HG03066 (cell line): ENCODE measurements around the gene FEM1B.

Source experiments
- ATAC-seq: cut with Tn5 transposase; IDR thresholded peaks from one replicate; pipeline ENCODE4 v1.9.1; 2021; ENCODE audit warnings: low read depth; ENCODE audit not compliant: unreplicated experiment

The FEM1B gene

DNA sequence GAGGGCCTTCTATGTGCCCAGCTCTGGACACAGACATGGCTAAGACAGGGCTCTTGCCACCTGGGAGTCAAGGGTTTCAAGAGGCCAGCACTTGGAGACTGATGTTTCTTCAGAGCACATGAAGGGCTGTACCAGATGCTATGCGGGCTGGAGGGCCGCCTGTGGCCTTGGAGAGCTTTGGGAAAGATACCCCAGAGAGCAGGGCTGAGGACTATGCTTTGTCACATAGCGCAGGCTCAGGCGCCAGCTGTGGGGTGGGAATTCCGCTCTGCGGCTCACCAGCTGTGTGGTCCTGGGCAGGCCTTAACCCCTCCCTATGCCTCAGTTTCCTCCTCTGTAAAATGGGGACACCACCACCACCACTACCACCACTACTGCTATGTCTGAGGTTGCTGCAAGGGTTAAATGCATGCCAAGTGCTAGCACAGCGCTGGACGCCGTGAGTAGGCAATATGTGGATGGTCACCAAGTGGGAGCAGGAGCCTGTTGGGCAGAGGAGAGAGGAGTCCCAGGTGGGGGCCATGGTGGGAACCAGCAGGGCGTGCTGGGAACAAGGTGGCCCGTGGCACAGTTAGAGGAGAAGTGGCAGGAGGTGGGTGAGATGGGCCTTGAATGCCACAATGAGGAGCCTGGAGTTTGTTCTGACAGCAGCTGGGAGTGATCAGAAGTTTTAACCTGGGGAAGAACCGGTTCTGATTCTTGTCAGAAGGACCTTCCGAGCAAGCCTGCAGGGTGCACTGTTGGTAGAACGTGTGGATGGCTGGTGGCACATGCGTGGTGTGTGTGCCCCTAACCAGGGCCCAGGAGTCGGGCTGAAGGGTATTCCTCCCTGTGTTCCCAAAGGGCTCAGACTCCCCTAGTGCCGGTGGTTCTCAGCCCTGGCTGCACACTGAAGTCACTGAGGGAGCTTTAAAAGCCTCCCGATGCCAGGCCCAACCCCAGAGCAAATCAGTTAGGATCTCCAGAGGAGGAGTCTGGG is 41.7 kb downstream of the FEM1B start:
- ATAC-seq, result no peak

DNA sequence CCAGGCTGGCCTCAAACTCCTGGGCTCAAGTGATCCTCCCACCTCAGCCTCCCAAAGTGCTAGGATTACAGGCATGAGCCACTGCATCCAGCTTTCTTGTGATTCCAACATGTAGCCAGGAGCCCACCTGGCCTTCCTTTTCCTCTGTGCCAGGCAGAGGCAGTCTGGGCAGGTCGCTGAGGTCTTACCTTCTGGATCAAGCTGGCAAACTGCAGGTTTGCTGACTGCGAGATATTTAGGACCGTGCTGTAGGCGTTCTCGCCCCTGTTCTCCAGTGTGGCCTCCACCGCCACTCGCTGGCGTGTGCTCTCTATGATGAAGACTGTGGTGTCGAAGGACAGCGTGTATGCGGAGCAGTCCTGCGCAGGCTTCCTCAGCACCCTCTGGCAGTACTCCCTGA is 42.5 kb downstream of the FEM1B start:
- ATAC-seq, result no peak

DNA sequence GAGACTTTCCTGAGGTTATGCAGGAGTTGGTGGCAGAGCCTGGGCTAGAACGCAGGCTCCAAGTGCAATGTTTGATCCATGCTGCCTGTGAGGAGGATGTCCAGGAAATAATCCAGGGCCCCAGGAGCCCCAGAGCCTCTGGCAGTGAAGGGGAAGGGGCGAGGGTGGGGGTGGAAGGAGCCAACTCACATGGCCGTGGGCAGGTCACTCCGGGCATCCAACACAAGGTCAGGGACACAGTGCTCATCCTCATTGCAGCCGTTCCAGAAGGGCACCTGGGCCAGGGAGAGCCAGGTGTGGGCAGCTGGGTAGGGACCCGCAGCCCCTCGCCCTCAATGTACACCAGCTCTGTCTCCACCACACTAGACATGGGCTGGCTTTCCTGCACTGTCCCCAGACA is 43.7 kb downstream of the FEM1B start:
- ATAC-seq, result no peak

DNA sequence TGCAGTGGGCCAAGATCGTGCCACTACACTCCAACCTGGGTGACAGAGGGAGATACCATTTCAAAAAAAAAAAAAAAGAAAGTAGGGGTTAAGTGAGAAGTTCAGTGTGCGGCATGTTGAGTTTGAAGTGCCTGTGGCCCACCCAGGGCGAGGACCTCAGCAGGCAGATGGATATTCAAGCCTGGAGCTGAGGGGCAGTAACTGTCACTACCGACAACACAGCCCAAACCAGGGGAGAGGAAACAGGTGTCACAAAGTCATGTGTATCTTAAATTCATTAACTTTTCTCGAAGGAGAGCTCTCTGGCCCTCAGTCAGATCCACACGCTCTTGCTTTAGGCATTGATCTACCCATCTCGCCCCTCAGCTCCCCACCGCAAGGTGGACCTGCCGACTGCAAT is 45.3 kb downstream of the FEM1B start:
- ATAC-seq, result no peak

DNA sequence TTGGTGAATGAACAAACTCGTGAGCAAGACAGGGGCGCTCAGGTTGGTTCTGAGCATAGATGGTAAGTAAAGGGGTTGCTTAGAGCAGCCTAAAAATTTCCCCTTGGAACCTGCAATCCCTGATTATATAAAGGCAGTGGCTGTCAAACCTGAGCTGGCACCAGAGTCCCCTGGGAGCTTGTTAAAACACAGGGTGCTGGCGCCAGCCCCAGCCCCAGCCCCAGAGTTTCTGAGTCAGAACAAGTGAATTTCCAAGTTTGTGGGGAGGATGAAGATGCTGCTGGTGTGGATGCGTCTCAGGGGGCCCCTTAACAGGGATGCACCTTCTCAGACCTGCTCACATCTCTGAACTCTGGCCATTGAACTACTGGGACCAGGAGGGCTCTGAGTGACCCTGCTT is 48.2 kb downstream of the FEM1B start:
- ATAC-seq, result no peak

DNA sequence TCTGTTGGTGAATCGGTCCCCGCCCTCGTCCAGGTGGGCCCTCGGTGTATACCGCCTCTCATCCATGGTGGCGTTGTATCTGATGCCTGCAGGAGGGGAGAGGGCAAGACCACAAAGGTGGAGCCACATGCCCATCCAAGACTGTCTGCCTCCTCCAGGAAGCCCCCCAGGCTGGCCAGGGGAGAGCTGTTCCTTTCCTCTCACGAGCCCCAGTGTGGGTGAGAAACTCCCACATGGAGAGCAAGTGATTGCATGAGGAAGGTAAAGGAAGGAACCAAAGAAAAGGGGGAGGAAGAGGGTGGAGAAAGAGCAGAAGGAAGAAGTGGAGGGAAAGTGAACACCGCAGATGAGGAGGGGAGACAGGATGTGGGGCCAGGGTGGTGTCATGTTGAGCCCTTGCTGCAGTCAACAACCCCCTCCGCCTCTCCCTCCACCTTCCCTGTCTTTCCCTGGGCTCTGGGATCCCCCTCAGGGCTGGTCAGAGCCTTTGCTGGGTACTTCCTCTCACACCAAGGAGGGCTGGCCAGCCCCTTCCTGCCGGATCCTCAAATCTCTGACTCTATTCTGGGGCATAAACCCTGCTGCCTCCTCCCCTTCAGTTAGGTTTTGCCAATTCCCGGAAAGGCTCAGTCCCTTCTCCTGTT is 49.3 kb downstream of the FEM1B start:
- ATAC-seq, result no peak

DNA sequence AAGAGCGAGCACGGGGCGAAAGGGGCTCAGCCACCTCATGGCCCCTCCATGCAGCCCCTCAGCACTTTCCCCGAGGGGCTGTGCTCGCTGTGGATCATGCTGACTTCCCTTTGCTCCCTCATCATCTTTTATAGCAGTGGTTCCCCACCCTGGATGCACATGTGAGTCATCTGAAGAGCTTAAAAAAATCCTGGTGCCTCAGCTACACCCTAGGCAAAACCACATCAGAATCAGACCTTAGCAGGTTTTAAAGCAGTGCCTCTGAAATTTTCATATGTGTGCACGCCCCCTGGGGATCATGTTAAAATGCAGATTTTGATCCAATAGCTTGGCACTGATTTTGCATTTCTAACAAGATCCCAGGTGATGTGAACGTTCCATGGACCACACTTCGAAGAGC is 50.9 kb downstream of the FEM1B start:
- no peak for ATAC-seq

DNA sequence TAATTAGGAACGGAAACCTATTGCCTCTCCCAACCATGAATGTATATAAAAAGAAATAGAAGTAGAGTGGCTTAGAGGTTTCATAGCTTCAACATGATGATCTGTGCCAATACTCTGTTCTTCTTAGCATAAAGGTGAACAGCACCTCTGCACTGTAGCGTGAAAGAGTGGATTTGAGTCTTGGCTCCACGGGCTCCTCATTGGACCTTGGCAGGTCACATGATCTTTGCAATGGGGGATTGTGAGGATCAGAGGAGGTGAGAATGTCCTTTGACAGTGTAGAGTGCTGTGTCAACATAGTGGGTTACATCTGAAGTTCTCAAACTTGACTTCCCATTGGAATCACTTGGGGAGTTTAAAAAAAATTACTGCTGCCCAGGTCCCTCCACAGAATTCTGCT is 51.4 kb downstream of the FEM1B start:
- no peak for ATAC-seq

DNA sequence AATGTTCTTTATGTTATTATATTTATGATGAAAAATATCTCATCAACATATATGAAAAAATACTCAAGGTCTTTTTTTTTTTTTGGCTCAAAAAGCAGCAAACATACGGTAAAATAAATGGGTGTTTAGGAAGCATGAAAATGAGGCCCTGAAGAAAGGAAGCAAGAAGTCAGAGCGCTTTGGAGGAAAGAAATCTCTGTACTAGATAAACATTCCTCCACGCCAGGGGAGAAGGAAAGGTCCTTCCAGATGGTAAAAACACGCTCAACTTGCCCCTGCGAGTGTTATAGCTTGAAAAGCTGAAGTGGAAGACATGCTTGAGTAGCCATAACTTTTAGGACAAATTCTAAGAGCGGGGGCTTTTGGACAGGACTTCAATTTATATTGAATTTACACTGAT is 52.9 kb downstream of the FEM1B start:
- ATAC-seq, result no peak

DNA sequence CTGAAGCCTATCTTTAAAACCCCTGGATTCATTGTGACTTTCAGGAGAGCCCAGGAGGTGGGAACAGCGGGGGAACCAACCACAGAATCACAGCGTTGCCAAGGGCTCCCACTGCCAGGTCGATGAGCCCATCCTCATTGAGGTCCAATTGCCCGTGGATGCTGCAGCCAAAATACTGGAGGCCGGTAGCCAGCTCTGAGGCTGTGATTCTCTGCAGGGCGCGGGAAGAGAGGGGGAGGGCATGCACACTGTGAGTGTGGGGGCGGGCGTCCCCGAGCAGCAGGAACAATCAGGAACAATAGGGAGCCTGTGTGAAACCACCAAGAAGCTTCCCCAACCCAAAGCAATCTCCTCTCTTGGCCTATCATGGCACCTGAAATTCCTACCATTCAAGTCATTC is 53.4 kb downstream of the FEM1B start:
- ATAC-seq, result no peak

DNA sequence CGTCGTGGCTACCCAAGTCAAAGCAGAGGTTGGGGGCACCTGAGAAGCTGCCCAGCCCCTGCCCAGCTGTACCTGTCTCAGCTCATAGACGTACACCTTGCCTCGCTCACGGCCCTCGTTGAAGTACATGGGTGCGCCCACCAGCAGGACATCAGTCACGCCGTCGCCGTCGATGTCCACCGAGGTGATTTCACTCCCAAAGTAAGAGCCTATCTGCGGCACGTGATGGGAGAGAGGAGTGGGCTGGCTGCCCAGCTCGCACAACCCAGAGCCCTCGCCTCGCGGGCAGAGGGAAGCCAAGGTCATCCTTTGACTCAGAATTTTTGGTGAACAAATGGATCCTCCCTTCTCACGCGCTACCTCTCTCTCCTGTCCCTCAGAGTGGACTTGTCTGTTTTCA is 54.7 kb downstream of the FEM1B start:
- no peak for ATAC-seq

DNA sequence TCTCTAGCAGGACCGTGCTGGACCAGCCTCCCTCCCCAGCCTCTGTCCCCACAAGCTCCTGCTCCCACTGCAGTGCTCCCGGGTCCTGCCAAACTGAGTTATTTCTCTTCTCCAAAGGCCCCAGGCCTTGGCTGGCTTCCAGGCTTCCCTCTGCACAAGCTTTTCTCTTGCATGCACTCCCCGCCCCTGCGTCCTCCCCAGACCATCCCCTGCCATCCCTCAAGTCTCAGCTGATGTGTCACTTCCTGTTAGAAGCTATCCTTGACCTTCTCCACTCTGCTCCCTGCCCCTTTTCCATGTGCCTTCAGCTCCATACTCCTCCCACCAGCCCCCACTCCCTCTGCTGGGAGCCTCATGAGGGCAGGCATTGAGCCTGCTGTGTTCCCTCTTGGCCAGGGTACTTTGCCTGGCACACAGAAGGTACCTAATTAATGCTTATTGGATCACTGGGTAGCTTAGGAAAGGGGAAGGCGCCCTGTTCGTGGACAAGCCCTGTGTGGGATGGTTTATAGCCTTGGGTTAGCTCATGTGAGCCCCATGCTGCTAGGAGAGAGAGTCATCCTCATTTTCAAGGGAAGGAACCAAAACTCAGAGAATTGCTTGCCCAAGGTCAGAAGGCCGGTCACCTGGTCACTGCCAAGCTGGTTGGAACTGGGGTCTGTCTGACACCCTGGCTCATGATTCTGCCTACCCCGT is 56.4 kb downstream of the FEM1B start:
- no peak for ATAC-seq

DNA sequence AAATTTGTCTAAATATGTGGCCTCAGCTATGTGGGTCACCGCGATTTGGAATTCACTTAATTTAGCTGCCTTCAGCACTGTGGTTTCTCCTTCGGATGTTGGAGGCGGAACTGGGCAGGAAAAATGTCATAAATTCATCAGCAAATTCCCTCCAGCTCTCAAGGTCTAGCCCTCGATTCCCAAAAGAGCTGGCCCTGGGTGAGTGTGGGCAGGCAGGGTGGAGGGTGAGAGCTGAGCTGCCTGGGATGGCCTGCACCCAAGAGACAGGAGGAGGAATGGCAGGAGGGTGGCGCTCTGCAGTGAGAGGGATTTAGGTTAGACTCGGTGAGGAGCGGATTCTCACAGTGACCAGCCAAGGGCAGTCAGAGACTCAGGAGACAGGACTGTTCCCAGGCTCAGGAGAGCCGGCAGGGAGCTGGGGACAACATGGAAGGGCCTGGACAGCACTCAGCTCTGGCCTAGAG is 57.1 kb downstream of the FEM1B start:
- ATAC-seq, result no peak

DNA sequence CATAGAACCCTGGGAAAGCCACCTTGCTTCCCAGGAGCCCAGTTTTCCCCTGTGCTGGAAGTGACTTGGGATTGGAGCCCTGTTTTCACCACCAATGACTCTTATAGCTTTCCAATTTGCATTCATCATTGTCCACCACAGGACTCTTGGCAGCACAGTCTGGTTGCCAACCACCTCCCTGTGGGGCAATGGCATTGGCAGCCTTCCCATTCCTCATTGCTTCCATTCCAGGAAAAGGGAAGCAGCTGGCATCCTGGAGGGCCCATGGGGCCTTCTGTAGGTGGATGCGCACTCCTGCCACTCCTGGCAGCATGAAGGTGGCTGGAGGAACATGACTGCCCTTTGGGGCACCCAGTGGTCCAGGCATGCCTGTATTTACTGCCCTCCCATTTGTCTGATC is 57.7 kb downstream of the FEM1B start:
- no peak for ATAC-seq

DNA sequence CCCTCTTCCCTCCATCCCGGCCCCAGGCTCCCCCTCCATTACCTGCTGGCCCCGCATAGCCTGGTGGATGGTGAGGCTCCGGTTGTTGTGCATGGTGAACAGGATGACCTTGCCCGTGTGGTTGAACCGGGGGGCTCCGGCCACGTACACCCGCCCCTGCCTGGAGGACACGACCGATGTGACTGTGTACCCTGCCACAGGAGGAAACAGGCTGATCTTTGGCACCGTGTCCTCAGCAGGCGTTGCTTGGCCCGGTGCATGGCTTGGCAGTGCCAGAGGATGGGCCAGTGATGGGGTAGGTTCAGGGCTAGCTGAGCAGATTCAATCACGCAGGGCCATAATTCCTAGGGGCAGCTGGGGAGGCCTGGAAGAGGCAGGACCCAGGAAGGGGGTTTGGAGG is 58.1 kb downstream of the FEM1B start:
- no peak for ATAC-seq

DNA sequence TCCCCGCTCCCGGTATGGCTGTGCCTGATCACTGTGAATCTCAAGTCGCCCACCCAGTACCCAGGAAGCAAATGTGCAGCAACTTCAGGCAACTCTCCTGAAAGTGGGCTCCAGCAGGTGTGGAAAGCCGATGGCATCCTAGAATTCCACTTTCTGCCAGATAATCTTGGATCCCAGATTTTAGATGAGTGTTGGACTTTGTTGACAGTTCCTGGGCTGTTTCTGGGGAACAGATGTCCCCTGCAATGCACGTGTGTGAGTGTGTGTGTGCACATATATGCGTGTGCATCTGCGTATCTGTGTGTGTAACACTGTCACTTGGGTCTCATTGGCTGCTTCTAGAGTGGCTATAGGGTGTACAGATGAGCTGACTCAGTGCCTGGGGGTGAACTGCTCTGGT is 59.0 kb downstream of the FEM1B start:
- no peak for ATAC-seq

DNA sequence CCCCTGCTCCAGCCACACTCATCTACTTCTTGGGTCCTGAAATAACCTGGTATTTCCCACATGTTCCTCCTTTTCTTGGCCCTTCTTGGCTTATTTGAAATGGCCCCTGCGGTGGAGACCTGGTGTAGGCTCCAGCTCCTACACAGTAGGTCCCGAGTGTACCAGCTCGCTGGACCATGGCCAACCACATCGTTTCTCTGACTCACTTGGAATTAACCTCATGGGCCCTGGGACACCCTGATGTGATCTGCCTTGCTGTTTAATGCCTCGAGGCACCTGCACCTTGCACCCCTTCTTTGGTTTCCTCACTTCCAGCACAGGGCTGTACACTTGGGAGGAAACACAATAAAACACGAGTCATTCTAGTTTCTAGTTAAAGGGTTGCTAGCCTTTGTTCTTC is 60.3 kb downstream of the FEM1B start:
- no peak for ATAC-seq

DNA sequence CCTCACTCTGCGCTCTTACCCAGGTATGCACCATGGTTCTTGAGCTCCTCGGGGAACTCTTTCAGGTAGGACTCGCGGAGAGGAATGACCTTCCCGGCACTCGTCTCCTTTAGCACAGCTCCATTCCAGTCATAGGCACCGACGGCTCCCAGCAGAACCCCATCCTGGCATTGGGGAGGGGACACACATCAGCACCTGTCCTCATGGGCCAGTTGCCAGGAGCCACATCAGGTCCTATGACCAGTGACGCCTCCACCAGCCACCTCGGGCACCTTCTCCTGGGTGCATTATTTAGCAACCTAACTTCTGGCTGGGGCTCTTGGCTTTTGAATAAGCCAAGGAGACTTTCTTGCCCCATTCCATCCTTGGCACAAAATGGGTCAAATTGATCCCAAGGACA is 61.9 kb downstream of the FEM1B start:
- no peak for ATAC-seq

DNA sequence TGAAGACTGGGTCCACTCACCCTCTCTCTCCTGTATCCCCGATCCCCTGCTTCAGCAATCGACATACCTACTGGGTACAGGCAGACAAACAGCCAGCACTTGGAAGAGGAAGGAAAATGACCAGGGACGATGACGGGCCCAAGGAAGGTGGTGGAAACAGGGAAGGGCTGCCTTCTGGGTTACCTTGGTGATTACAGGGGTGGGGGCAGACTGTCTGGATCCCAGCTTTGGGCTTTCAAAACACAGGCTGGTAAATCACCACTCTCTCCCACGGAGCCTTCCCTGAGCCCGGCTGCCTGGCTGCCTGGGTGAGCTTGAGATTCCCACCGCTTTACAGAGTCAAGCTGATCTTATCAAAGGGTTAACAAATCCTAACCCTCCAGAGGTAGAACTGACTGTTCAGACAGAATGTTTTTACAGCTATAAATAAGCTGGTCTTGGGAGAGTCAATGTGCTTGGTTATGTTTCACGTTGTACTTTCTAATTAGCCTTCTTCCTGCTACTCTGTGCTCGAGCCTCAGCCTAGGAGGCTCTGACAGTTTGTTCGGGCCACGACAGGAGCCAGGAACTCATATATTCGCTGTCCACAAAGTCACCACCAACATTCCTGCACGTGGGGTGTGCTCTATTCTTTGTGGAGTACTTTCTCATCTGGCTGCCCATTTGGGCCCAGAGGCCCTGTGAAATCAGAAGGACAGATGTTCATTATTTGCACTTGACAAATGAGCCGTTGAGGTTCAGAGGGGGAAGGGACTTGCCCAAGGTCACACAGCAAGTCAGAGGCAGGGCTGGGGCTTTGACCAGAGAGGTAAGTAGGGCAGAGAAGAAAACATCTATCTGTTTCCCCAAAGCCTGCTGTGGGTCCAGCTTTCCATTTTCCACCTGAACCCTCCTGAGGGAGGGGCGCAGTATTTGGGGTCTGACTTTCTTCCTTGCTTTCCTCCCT is 63.5 kb downstream of the FEM1B start:
- ATAC-seq, result no peak
